ENCODE measurements around the gene SFTPD. TPM values are rescaled to one million over a fixed set of nuclear protein-coding genes. Genes with fewer than 3 reads are reported as not detected.
A peak's percentile ranks its signal among the peaks of the same experiment; 100 is the strongest.

Gene SFTPD
- total and polyA plus RNA-seq, 2 of the 13 experiments (the other 11 are each of a cell fraction or from before 2014, with no cell fraction given), result not detected

DNA sequence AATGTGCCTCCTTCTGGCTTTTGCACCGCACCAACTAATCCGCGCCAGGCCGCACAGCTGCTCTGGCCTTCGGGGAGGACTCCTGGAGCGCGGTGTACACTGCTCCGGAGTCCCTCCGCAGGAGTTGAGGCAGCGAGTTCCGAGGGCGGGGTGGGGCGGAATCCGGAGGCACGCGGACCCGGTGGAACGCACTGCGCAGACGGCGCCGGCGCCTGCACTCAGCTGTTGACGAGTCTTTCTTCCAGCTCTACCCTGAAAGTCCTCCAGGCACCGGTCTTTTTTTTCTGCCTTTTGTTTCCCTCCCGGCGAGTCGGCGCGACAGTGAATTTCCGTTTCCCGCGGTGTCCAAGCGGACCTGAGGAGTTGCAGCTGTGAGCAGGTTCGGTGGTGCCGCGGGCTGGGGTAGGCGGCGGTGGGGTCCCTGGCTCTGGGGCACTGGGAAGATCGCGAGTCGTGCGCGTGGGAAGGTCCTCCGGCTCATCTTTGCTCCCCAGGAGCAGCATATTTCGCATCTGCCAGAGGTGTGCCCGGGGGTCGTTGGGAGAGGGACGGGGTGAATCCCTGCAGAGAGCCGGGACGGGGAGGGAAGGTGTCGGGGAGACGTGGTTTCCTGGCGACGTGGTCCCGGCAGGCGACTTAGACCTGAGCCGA lies 44.1 kb downstream of the SFTPD start (continued):
- TF ChIP-seq, protein P1, sequence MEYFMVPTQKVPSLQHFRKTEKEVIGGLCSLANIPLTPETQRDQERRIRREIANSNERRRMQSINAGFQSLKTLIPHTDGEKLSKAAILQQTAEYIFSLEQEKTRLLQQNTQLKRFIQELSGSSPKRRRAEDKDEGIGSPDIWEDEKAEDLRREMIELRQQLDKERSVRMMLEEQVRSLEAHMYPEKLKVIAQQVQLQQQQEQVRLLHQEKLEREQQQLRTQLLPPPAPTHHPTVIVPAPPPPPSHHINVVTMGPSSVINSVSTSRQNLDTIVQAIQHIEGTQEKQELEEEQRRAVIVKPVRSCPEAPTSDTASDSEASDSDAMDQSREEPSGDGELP (IDR thresholded peaks at IDR 0.05; ENCODE audit: borderline replicate concordance, low read depth), result peak; percentile 60; the same call in 1 of the 2 replicates
- TF ChIP-seq HNRNPLL (IDR thresholded peaks at IDR 0.05; ENCODE audit: low read depth, low read length, poor library complexity, severe bottlenecking) (peak; percentile 87), ZNF501 (CRISPR knock-in tag; IDR thresholded peaks at IDR 0.05) (peak; percentile 70), SALL1 (CRISPR knock-in tag; IDR thresholded peaks at IDR 0.05) (no peak), MAFG (CRISPR knock-in tag; IDR thresholded peaks at IDR 0.05) (no peak), ZNF569 (CRISPR knock-in tag; IDR thresholded peaks at IDR 0.05; ENCODE audit: borderline replicate concordance) (no peak), TBX2 (CRISPR knock-in tag; IDR thresholded peaks at IDR 0.05; ENCODE audit: borderline replicate concordance) (peak; percentile 33; the same call in 1 of the 2 replicates), ZNF33A (CRISPR knock-in tag; IDR thresholded peaks at IDR 0.05; ENCODE audit: borderline replicate concordance) (no peak), ZFP37 (CRISPR knock-in tag; IDR thresholded peaks at IDR 0.05; ENCODE audit: borderline replicate concordance) (no peak), RFX1 (IDR thresholded peaks at IDR 0.05) (no peak), ZMYM3 (CRISPR knock-in tag; IDR thresholded peaks at IDR 0.05) (peak; percentile 18; the same call in 1 of the 2 replicates), ZNF607 (CRISPR knock-in tag; IDR thresholded peaks at IDR 0.05; ENCODE audit: borderline replicate concordance) (0 out of 2 replicates have a peak, but pooled peaks have one; percentile 23), CBX2 (IDR thresholded peaks at IDR 0.05; ENCODE audit: low read depth, low read length) (no peak), CBX2 (CRISPR knock-in tag; IDR thresholded peaks at IDR 0.05; ENCODE audit: low read depth) (peak; percentile 49)
- TF ChIP-seq, protein P2, sequence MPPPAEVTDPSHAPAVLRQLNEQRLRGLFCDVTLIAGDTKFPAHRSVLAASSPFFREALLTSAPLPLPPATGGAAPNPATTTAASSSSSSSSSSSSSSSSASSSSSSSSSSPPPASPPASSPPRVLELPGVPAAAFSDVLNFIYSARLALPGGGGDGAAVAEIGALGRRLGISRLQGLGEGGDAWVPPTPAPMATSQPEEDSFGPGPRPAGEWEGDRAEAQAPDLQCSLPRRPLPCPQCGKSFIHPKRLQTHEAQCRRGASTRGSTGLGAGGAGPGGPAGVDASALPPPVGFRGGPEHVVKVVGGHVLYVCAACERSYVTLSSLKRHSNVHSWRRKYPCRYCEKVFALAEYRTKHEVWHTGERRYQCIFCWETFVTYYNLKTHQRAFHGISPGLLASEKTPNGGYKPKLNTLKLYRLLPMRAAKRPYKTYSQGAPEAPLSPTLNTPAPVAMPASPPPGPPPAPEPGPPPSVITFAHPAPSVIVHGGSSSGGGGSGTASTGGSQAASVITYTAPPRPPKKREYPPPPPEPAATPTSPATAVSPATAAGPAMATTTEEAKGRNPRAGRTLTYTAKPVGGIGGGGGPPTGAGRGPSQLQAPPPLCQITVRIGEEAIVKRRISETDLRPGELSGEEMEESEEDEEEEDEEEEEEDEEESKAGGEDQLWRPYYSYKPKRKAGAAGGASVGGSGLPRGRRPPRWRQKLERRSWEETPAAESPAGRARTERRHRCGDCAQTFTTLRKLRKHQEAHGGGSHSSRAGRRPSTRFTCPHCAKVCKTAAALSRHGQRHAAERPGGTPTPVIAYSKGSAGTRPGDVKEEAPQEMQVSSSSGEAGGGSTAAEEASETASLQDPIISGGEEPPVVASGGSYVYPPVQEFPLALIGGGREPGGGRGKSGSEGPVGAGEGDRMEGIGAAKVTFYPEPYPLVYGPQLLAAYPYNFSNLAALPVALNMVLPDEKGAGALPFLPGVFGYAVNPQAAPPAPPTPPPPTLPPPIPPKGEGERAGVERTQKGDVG (CRISPR knock-in tag; IDR thresholded peaks at IDR 0.05; ENCODE audit: borderline replicate concordance), result no peak
- TF ChIP-seq, protein P3, sequence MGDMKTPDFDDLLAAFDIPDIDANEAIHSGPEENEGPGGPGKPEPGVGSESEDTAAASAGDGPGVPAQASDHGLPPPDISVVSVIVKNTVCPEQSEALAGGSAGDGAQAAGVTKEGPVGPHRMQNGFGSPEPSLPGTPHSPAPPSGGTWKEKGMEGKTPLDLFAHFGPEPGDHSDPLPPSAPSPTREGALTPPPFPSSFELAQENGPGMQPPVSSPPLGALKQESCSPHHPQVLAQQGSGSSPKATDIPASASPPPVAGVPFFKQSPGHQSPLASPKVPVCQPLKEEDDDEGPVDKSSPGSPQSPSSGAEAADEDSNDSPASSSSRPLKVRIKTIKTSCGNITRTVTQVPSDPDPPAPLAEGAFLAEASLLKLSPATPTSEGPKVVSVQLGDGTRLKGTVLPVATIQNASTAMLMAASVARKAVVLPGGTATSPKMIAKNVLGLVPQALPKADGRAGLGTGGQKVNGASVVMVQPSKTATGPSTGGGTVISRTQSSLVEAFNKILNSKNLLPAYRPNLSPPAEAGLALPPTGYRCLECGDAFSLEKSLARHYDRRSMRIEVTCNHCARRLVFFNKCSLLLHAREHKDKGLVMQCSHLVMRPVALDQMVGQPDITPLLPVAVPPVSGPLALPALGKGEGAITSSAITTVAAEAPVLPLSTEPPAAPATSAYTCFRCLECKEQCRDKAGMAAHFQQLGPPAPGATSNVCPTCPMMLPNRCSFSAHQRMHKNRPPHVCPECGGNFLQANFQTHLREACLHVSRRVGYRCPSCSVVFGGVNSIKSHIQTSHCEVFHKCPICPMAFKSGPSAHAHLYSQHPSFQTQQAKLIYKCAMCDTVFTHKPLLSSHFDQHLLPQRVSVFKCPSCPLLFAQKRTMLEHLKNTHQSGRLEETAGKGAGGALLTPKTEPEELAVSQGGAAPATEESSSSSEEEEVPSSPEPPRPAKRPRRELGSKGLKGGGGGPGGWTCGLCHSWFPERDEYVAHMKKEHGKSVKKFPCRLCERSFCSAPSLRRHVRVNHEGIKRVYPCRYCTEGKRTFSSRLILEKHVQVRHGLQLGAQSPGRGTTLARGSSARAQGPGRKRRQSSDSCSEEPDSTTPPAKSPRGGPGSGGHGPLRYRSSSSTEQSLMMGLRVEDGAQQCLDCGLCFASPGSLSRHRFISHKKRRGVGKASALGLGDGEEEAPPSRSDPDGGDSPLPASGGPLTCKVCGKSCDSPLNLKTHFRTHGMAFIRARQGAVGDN (CRISPR knock-in tag; IDR thresholded peaks at IDR 0.05), result peak; percentile 59; the same call in 1 of the 2 replicates
- TF ChIP-seq, protein P4, sequence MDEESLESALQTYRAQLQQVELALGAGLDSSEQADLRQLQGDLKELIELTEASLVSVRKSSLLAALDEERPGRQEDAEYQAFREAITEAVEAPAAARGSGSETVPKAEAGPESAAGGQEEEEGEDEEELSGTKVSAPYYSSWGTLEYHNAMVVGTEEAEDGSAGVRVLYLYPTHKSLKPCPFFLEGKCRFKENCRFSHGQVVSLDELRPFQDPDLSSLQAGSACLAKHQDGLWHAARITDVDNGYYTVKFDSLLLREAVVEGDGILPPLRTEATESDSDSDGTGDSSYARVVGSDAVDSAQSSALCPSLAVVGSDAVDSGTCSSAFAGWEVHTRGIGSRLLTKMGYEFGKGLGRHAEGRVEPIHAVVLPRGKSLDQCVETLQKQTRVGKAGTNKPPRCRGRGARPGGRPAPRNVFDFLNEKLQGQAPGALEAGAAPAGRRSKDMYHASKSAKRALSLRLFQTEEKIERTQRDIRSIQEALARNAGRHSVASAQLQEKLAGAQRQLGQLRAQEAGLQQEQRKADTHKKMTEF (CRISPR knock-in tag; IDR thresholded peaks at IDR 0.05), result peak; percentile 34; the same call in 1 of the 2 replicates
- TF ChIP-seq, protein P5, sequence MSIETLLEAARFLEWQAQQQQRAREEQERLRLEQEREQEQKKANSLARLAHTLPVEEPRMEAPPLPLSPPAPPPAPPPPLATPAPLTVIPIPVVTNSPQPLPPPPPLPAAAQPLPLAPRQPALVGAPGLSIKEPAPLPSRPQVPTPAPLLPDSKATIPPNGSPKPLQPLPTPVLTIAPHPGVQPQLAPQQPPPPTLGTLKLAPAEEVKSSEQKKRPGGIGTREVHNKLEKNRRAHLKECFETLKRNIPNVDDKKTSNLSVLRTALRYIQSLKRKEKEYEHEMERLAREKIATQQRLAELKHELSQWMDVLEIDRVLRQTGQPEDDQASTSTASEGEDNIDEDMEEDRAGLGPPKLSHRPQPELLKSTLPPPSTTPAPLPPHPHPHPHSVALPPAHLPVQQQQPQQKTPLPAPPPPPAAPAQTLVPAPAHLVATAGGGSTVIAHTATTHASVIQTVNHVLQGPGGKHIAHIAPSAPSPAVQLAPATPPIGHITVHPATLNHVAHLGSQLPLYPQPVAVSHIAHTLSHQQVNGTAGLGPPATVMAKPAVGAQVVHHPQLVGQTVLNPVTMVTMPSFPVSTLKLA (IDR thresholded peaks at IDR 0.05), result no peak
